CMK (cell line): ENCODE results near the gene VPS13A.
"Not testable (repeated sequence)": the region's sequence is repeated elsewhere in the genome, so short reads cannot be mapped to it uniquely, and the experiment has no call there.

Experiments
- DNase-seq: peaks from one replicate; pipeline ENCODE4 v3.0.0-alpha.2; 2010; ENCODE audit warnings: low read depth

Gene VPS13A

GRCh38 chr9:77183581-77183980, 6.2 kb downstream of the VPS13A start:
- no peak for DNase-seq

- DNase-seq: no peak
These were observed 10.9 kb downstream of the VPS13A start for GRCh38 chr9:77188242-77188641.

GRCh38 chr9:77194423-77194822, 17.1 kb downstream of the VPS13A start:
- no peak for DNase-seq

- DNase-seq: no peak
These were observed 32.8 kb downstream of the VPS13A start for GRCh38 chr9:77210116-77210515.

- no peak for DNase-seq
These were observed 34.2 kb downstream of the VPS13A start for GRCh38 chr9:77211561-77211960.

- DNase-seq: no peak
These were observed 35.5 kb downstream of the VPS13A start for GRCh38 chr9:77212801-77213200.

- DNase-seq: no peak
These were observed 38.5 kb downstream of the VPS13A start for GRCh38 chr9:77215874-77216273.

GRCh38 chr9:77218612-77219011, 41.3 kb downstream of the VPS13A start:
- DNase-seq: no peak

GRCh38 chr9:77221431-77221830, 44.1 kb downstream of the VPS13A start:
- DNase-seq: no peak

- no peak for DNase-seq
These were observed 47.5 kb downstream of the VPS13A start for GRCh38 chr9:77224746-77225312.

- no peak for DNase-seq
These were observed 59.4 kb downstream of the VPS13A start for GRCh38 chr9:77236693-77237092.

- no peak for DNase-seq
These were observed 60.6 kb downstream of the VPS13A start for GRCh38 chr9:77237896-77238295.

- DNase-seq: no peak
These were observed 73.7 kb downstream of the VPS13A start for GRCh38 chr9:77251050-77251449.

- DNase-seq: no peak
These were observed 79.9 kb downstream of the VPS13A start for GRCh38 chr9:77257275-77257674.

- DNase-seq: no peak
These were observed 84.3 kb downstream of the VPS13A start for GRCh38 chr9:77261605-77262004.

GRCh38 chr9:77267762-77268161, 90.4 kb downstream of the VPS13A start:
- not testable (repeated sequence) for DNase-seq

GRCh38 chr9:77271023-77271690, 93.8 kb downstream of the VPS13A start:
- no peak for DNase-seq

GRCh38 chr9:77276799-77277198, 99.5 kb downstream of the VPS13A start:
- DNase-seq: no peak

GRCh38 chr9:77277719-77278118, 100.4 kb downstream of the VPS13A start:
- no peak for DNase-seq

GRCh38 chr9:77283991-77284390, 106.7 kb downstream of the VPS13A start:
- DNase-seq: no peak

- DNase-seq: no peak
These were observed 107.3 kb downstream of the VPS13A start for GRCh38 chr9:77284616-77285015.

GRCh38 chr9:77290373-77290772, 113.0 kb downstream of the VPS13A start:
- no peak for DNase-seq

GRCh38 chr9:77291714-77292113, 114.4 kb downstream of the VPS13A start:
- DNase-seq: no peak

GRCh38 chr9:77293949-77294348, 116.6 kb downstream of the VPS13A start:
- DNase-seq: no peak
